Measurements from ENCODE around the gene CCDC78. TPM values are rescaled to one million over a fixed set of nuclear protein-coding genes. Genes with fewer than 3 reads are reported as not detected.

The CCDC78 gene
- total and polyA plus RNA-seq, 2 of the 4 experiments (the other 2 are of a cell fraction): 0.54 to 4.6 TPM

DNA sequence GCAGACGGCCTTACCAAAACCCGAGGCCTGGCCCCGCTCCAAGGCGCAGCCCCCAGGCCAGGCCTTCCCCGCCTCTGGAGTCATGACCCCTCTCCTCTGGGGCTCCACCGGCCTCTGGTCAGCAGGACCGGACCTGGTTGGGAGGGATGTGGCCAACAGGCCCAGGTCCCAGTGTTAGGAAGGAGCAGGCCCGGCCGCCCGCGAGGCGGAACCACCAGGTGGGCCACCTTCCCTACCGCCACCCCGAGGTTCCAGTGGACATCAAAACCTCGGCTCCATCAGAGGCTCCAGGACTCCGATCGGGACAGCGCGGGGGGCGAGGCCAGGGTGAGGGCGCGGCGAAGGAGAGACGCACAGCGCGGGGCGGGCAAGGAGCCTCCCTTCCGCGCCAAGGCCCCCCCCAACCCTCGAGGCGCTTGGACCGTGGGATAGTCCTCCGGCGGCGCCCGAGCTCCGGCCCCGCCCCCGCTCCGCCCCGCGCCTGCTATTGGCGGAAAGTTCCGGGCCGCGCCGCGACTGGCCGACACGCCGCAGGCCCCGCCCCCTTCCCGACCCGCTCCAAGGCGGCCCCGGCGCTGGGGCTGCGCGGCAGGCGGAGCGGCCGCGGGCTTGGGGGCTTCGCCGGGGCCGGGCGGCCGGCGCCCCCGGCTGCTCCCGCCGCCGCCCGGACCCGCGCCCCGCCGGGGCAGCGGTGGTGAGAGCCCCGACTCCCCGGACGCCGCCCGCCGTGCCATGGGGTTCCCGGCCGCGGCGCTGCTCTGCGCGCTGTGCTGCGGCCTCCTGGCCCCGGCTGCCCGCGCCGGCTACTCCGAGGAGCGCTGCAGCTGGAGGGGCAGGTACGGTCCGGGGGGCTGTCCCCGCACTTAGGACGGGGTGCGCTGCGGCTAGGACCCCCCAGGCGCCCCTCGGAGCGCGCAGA, 11.4 kb downstream of the CCDC78 start, which contains the start of gene METRN:
Gene METRN, plus strand, starts transcription at position 561 of the 919 bp plus-strand sequence. Its CDS starts 172 bp downstream, at position 733.
- Histone ChIP-seq H4K91ac (ENCODE audit: insufficient read depth, low read depth, low read length) (no peak within 1 kb of the TSS), H2AFZ (replicated peaks; ENCODE audit: low read length, poor library complexity) (peak within 1 kb of the TSS; percentile 86), H3K36me3 (ENCODE audit: control insufficient read depth, insufficient read depth, low read length) (no peaks in the 10 kb centered on the region), H2BK20ac (ENCODE audit: low read depth, low read length) (0 out of 2 replicates have a peak within 1 kb of the TSS, but pooled peaks have one; percentile 10), H3K4ac (ENCODE audit: low read depth, low read length) (0 out of 2 replicates have a peak within 1 kb of the TSS, but pooled peaks have one; percentile 52), H2BK120ac (ENCODE audit: low read depth, low read length) (no peak within 1 kb of the TSS), H2BK5ac (ENCODE audit: low read depth, low read length, poor library complexity, severe bottlenecking) (no peak within 1 kb of the TSS), H3K18ac (ENCODE audit: low read depth, low read length) (no peak within 1 kb of the TSS), H3K27me3 (ENCODE audit: control insufficient read depth, insufficient read depth, low read length) (no peaks in the 10 kb centered on the region), H3K23ac (ENCODE audit: low read depth, low read length) (peak within 1 kb of the TSS; percentile 31; the same call in 1 of the 2 replicates), H3K27ac (ENCODE audit: insufficient read depth, low read length) (no peak within 1 kb of the TSS; the same call in 1 of the 2 replicates), H2BK15ac (ENCODE audit: low read depth, low read length) (no peak within 1 kb of the TSS), H4K20me1 (ENCODE audit: insufficient read depth, low read length) (peaks cover 7% of the 10 kb centered on the region), H3K4me3 (ENCODE audit: insufficient read depth, low read depth, low read length) (peak within 1 kb of the TSS; percentile 70), H3K79me1 (ENCODE audit: low read depth in 1 of 2, low read length in 2 of 2) (peaks cover 13 to 23% of the 10 kb centered on the region in 2 experiments), H3K9me1 (ENCODE audit: insufficient read depth, low read length) (no peaks in the 10 kb centered on the region), H4K5ac (ENCODE audit: low read depth, low read length) (no peak within 1 kb of the TSS), H2AK5ac (ENCODE audit: low read depth, low read length) (peak within 1 kb of the TSS; percentile 42; the same call in 1 of the 2 replicates), H3K9ac (ENCODE audit: low read depth, low read length) (peak within 1 kb of the TSS; percentile 51; the same call in 1 of the 2 replicates), H3K9me3 (ENCODE audit: control insufficient read depth, insufficient read depth, low read length) (no peaks in the 10 kb centered on the region), H3K14ac (replicated peaks; ENCODE audit: low read depth, low read length) (no peak within 1 kb of the TSS), H4K8ac (ENCODE audit: low read depth in 2 of 2, low read length in 2 of 2) (peak within 1 kb of the TSS in 1 of 2 experiments; percentile 77; a peak in 1 of 4 replicates), H3K4me1 (ENCODE audit: control insufficient read depth, insufficient read depth, low read length) (peaks cover 14% of the 10 kb centered on the region), H2AK9ac (replicated peaks; ENCODE audit: low read depth, low read length, poor library complexity) (peak within 1 kb of the TSS; percentile 85), H3K56ac (ENCODE audit: extremely low read depth, insufficient read depth, low read length) (no peak within 1 kb of the TSS), H3K4me2 (ENCODE audit: low read depth, low read length) (peak within 1 kb of the TSS; percentile 90)
- intact Hi-C loops (cut with micrococcal nuclease): loop anchor here (5.0 kb wide), 1 partner anchor 267 kb away; the partner anchor contains the start of gene SOX8
- ATAC-seq (ENCODE audit: low read depth): peak; percentile 83
- 7% methylated on average over 46 of the region's 108 CpGs; no CpG with 5 or more reads in 1 of the 2 experiments for WGBS, 2 experiments (ENCODE audit: extremely low coverage in 2 of 2, insufficient read length in 1 of 2)
- ChIA-PET CTCF (interaction anchor here (1.6 kb wide), 1 partner anchor 388 kb away, joined by 3 read pairs; no protein-coding TSS in a partner anchor), POLR2A (ENCODE audit: unreplicated experiment) (no interaction called here)
- no TSS peak for BruUV-seq (replicated peaks)
- dilution Hi-C loops (cut with HindIII; ENCODE audit: low sequenced_read_pairs, unreplicated experiment): no loop called here
- TF ChIP-seq NFE2L2 (IDR thresholded peaks at IDR 0.05; ENCODE audit: low read depth, low read length) (no peak), CHD1 (IDR thresholded peaks at IDR 0.05; ENCODE audit: low read depth, low read length) (no peak), MAFK (IDR thresholded peaks at IDR 0.05; ENCODE audit: low read depth, low read length) (no peak), POLR2A (IDR thresholded peaks at IDR 0.05; ENCODE audit: low read depth, low read length) (no peak), BHLHE40 (IDR thresholded peaks at IDR 0.05; ENCODE audit: low read depth, low read length) (no peak), MAZ (IDR thresholded peaks at IDR 0.05; ENCODE audit: borderline replicate concordance, low read depth, low read length) (peak; percentile 52; the same call in 1 of the 2 replicates), RCOR1 (IDR thresholded peaks at IDR 0.05; ENCODE audit: insufficient replicate concordance, low read length) (no peak)
- DNase-seq: peak; percentile 78
- in situ Hi-C loops (cut with MboI; ENCODE audit: low sequenced_read_pairs): loop anchor here (5.0 to 25.0 kb wide), 2 partner anchors 72 to 347 kb away; partner anchors contain the start of genes CHTF18, RPUSD1 and SSTR5

All from IMR-90 (cell line).